GM21526 (cell line): ENCODE measurements around the gene CFAP65.

ENCODE experiments used
- ATAC-seq: cut with Tn5 transposase; IDR thresholded peaks from one replicate; pipeline ENCODE4 v1.9.1; 2021; ENCODE audit warnings: moderate library complexity; ENCODE audit not compliant: unreplicated experiment, low FRiP score

CFAP65 gene

DNA sequence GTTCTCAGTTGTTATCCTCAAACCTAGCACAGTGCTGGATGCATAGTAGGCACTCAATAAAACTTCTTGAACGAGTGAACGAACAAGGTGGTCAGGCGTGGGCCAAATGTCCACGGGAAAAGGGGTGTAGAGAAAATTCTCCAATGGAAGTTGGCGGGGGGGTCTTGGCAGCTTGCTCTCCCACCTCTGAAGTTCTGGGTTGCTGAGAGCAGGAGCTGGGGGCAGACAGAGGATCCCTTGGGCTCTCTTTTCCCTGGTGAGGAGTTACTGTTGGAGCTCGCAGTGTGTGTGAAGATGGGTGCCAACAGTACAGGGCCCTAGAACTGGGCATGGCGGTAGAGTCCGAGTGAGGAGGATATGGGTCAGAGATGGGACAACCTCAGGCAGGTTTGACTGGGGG lies 45.8 kb downstream of the CFAP65 start:
- ATAC-seq = no peak

- ATAC-seq = no peak
Observed at GRCh38 chr2:218993345-218994315, 47.7 kb downstream of the CFAP65 start, which contains the start of gene CRYBA2. TSS of gene CRYBA2 (minus strand) at chr2:218993422. CDS start at chr2:218993176, 246 bp downstream.

- ATAC-seq = no peak
Observed at GRCh38 chr2:218992703-218993344, 48.5 kb downstream of the CFAP65 start.

DNA sequence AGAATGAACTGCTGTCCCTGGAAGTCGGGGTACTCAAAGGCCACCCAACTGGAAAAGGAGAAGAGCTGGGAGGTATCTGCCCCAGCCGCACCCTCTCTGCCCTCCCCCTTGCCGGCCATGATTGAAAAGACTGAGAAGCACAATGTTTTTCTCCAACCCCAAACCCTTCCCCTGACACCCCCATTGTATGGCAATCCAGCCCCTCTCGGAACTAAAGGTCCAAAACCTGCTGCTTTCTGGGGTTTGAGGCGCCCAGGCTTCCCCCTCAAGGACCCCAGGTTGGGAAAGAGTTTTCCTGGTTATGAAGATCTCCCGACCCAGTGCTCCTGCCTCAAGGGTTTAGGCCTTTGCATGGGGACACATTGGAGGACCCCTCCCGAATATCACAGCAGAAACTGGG lies 49.1 kb downstream of the CFAP65 start:
- ATAC-seq = no peak

DNA sequence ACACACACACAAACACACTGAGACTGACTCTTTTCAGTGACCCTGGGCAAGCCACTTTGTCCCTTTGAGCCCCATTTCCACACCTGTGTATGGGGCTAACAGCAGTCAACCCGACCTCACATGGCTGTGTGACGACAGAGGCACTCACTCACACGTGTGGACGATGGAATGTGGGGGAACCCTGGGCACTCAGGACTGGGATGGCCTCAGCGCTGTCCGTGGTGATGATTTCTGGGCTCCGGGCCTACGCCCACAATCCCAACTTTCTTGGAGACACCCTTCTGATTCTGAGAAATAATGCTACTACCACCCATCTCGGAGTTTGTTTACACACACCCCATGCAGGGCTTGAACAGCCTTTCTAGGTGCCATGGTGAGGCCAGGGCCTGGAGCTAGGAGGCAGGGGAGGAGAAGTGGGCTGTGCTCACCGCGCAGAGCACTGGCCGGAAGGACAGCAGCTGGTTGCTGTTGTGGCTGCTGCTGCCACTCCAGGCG lies 49.6 kb downstream of the CFAP65 start:
- ATAC-seq = no peak

DNA sequence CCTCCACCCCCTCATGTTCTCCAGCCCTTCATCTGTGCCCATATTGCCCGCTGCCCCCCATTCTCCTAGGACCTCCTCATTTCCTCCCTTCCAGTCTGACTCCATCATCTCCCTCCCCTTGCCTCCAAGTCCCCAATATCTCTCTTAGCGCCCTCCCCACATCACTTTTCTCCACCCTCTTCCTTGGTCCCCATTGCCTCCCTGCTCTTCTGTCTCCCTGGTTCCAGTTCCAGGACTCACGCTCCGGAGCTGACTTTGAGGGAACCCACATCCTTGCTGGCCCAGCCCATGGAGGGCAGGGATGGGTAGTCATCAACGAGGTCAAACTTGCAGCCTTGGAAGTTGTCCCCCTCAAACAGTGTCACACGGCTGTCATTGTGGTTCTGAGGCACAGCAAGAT lies 50.7 kb downstream of the CFAP65 start:
- ATAC-seq = no peak

DNA sequence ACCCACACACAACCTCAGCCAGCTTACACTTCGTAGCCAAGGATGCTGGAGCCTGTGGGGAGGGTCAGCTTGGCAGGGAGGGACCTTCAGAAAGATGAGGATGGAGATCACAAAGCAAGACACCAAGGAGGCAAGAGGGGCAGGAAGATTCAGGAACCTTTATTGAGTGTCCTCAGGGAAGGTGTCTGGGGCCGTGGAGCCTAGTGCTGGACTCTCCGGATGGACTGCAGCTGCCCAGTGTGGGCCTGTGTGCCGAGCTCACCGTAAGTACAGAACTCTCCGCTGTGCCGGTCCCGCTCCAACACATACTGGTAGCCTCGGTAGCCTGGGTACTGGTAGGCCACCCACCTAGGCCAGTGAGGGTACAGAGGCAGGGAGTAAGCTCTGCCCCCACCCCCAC lies 51.3 kb downstream of the CFAP65 start:
- no peak for ATAC-seq

GRCh38 chr2:218988650-218989049 lies 52.7 kb downstream of the CFAP65 start:
- no peak for ATAC-seq

DNA sequence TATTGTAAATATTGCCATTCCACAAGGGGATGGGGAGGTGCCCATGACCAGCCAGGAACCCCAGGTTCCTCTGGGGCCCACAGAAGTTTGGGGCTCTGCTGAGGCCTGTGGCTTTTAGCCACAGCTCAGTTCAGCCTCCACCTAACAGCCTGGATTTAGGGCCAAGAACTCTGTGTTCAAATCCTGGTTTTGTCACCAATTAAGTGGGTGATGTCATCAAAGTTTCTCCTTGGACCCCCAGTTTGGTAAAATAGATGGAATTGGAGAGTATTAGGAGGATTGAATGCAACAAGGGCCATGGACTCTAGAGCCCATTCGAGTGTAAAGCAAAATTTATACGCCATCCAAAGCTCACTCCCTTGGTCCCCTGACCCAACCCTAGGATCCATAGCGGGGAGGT lies 53.2 kb downstream of the CFAP65 start:
- ATAC-seq = no peak

DNA sequence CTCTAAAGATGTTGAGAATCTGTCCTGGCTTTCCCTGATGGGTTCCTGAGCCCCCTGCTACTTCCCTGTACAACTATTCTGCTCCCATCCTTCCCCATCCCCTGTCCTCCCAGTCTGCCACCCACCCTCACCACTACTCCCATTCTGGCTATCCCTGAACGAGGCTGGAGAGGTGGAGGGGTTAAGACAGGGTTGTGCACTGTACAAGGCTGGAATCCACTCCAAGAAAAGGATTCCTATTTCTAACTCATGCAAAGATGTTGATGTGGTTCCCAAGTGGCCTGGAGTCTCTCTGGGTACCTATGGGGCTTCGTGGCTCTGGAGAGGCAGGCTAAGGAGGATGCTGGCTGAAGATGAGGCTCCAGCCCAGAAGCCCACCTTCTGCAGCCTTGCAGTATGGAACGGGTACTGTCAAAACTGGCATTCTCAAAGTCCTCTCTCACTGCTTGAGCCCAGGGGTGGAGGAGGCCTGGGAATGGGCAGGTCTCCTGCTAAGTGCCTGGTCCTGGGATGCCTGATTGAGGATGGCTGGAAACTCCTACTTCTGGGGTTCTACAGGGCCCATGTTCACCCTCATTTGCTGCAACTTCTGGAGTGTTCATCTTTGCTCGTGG lies 55.1 kb downstream of the CFAP65 start:
- ATAC-seq = no peak

DNA sequence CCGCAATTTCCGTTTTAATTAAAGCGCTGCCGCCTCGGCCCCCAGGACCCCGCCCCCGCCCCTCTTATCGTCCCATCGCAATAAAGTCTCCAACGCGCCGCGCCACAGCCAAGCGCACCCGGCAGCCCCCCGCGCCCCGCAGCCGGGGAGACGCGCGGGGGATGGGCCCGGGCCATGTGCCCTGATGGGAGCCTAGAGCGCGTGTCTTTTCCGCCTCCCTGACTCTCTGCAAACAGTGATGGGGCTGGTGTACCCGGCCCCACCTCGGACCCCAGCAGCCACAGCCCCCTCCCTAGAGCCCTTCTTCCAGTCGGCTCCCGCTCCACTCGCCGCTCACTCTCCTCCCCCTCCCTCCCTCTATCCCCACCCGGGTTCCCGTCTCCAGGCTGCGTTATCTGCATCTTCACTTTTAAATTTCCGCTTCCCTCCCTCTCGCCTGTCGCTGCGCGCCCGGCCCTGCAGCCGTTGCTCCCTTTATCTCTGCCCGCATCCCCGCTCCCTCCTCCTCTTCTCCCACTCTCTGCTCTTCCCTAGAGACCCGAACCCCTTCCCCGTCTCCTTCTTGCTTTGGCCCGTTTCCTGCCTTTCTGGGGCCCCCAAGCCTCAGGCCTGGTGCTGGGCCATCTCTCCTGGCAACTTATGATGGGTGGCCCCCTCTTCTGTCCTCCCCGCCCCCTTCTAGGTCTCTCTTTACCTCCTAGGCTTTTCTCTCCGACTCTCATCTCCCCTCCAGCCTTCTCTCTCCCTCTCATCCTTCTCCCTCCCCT lies 55.8 kb downstream of the CFAP65 start:
- no peak for ATAC-seq

DNA sequence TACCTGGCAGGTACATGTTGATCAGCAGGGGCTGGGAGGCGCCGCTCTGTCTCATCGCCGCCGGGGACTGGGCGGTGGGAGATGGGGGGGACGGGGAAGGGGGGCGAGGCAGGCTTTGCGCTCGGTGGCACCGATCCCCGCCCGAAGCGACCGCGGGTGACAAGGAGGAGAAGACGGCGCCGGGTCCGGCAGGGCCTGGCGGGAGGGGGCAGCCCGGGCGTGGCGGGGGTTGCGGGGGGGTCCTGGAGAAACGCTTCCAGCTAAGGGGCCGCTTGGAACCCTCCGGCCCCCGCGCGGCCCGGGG lies 56.3 kb downstream of the CFAP65 start, which contains the start of gene FEV:
Gene FEV (minus strand): TSS at position 164 of the 304 bp plus-strand sequence. CDS start 109 bp downstream, at position 55.
- no peak for ATAC-seq

DNA sequence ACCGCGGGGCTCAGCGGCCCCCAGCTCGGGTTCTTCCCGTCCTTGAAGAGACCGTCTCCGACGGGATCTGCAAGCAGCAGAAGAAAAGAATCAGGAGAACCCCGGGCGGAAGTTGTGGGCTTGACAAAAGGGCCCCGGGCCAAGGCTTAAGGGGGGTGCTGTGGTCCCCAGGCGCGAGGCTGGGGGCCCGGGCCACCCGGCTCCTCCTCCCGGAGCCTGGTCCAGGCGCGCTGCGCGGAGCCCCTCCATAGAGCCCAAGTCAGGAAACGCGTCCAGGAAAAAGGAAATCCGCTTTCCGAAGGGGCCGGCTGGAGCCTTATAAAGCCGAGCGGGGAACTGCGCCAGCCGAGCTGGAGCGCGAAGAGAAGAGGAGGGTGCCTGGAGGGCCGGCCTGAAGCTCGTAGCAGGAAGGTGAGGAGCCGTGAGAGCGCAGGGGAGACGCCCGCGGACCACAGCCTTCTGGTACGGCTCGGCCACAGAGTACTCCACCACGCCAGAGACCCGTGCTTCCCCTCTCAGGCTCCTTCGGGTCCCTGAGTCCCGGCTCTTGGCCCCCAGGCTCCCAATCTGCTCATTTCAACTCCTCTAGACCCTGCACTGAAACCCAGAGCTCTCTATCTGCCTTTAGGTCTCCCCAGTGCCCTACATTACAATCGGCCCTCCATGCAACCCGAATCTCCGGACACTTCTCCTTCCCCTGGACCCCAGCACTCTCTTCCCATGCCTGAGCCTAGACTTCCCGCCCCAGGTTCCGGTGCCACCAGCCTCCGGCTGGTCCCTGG lies 56.9 kb downstream of the CFAP65 start:
- no peak for ATAC-seq

GRCh38 chr2:218983934-218984238 lies 57.4 kb downstream of the CFAP65 start:
- ATAC-seq = no peak

DNA sequence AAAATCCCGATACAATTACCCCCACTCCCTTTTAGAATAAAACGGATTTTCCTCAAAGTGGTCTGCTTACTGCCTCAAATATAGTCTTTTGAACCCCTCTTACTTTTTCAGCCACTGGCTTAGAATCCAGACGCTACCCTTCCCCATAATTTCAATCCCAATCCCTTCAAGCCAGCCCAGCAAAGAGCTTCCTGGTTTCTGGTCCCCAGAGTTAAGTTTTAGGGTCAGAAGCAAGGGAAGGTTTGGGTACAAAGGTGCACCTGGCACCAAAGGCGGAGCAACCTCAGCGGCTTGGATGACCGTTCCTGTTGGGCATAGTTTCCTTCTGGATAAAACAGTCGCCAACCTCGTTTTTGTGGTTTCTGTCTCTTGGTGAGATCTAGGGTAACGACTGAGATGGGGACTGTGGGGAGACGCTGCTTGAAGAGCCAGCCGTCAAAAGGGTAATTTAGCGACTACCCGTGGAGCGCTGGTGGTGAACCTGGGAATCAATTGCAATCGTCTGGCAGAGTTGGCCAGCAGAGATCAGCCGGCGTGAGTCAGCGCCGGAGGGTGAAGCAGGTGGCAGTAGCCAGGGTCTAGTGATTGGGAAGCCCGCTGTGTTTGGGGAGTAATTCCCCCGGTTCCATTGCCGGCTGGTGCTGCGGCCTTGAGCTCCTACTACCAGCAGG lies 57.9 kb downstream of the CFAP65 start:
- ATAC-seq = no peak

DNA sequence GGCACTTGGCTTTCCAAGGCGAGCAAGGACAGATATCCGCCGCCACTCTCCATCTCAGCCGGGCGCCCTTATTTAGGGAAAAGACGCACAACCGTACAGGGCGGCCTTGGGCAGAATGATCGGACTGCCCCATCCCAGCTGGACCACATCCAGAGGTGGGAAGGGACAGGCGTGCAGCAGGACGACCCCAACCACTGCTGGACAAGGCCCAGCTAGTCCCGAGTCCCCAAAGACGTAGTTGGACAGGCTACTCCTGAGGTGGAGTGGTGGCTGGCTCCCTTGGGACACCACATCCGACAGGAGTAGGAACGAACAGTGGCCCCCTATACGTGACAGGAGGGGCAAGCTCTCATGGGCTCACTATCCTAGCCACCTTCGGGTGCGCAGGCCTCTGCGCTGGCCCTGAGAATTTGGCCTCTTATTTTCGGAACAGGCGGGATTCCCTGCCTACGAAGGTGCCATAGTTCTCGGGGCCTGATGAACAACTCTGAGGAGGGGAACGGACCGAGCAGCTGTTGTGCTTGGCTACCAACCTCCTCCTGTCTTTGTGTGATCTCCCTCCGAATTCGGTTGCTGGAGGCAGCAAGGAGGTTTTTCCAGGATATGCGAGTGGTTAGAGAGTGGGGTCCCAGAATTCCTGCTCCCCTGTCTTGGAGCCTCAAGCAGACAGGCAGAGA lies 58.6 kb downstream of the CFAP65 start:
- no peak for ATAC-seq

DNA sequence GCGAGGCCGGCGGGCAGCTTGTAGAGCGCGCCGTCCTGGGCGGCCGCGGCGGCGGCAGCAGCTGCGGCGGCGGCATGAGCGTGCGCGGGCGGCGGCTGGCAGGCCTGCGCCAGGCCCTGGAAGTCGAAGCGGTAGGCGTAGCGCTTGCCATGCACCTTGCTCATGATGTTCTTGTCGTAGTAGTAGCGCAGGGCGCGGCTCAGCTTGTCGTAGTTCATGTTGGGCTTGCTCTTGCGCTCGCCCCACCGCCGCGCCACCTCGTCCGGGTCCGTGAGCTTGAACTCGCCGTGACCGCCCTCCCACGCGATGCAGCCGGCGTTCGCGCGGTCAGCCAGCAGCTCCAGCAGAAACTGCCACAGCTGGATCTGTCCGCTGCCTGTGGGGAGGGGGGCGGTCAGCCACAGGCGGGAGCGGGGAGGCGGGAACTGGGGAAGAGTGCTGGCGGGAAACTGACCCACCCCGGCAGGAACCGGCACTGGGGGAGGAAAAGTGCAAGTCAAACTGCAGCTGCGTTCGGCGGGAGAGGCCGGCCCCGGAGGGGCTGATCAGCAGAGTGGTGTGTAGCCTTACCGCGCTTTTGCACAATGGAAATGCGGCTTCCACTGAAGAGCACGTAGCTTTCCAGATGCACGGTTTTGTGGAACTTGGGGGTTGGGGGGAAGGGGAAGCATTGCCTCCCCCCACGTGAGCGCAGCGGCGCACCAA lies 59.3 kb downstream of the CFAP65 start:
- ATAC-seq = no peak

DNA sequence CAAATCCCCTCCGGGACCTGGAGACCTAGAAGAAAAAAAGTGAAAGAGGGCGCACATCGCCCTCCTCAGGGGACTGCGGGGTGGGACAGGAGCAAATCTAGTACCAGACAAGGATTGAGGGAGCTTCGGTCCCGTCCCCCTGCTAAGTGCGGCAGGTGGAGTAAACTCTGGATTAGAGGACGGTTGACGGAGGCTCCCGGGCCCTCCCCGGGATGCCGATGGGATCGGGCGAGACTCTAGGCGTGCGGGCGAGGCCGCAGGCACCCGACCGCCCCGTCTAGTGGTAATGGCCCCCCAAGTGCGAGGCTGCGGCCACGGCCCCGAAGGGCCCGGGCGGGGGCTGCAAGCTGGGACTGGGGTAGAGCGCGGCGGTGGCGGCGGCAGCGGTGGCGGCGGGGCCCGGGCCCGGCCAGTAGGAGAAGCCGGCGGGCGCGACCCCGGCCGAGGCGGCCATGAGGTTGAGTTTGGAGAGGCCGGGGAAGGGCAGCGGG lies 59.9 kb downstream of the CFAP65 start:
- no peak for ATAC-seq
